GM12878 (cell line): ENCODE data around the gene GCNT1. TPM values are rescaled to one million over a fixed set of nuclear protein-coding genes. Genes with fewer than 3 reads are reported as not detected.

ENCODE experiments used
- ATAC-seq: fragments of 200-7000 bp; cut with Tn5 transposase; 3 replicates; pipeline ENCODE4 v1.9.1; 2020; ENCODE audit warnings: mild to moderate bottlenecking, moderate library complexity
- BruUV-seq: library from RNA; stranded (reverse); fragments of 400-500 nt; replicated peaks from 2 replicates; lab custom pipeline; 2021; lab: Mats Ljungman, UMichigan
- CTCF ChIA-PET: fragments of 300-600 bp; sonication (Branson Sonifier 250); formaldehyde crosslinking; extraction: SDS; loops from one replicate; lab custom pipeline; 2021; ENCODE audit warnings: inconsistent platforms; lab: Yijun Ruan, JAX
- POLR2A ChIA-PET: fragments of 350-600 bp; formaldehyde crosslinking; extraction: SDS; loops from one replicate; lab custom pipeline; 2021; ENCODE audit warnings: inconsistent platforms; lab: Charles Lee
- RAD21 ChIA-PET: fragments of 300-600 bp; sonication (Branson Sonifier 250); formaldehyde crosslinking; loops from one replicate; lab custom pipeline; 2023; ENCODE audit warnings: antibody characterized with exemption; ENCODE audit not compliant: unreplicated experiment; lab: Charles Lee
- SMC1A ChIA-PET: fragments of 300-600 bp; sonication (Branson Sonifier 250); formaldehyde crosslinking; loops from one replicate; lab custom pipeline; 2023; ENCODE audit not compliant: unreplicated experiment, uncharacterized antibody; lab: Charles Lee
- DNase-seq: peaks from one replicate; pipeline ENCODE4 v3.0.0-alpha.2; 2011; ENCODE audit warnings: low read depth, low spot score
- FAIRE-seq: peaks from 3 replicates; lab custom pipeline; 2011; peaks lifted over from hg19 to GRCh38; lab: Jason Lieb, UNC
- H2AFZ ChIP-seq: 2 replicates; pipeline ENCODE4 v1.6.0; 2011; ENCODE audit warnings: low read depth, low read length, control low read depth; ENCODE audit not compliant: control insufficient read depth
- H3K27ac ChIP-seq: 2 replicates; pipeline ENCODE4 v1.5.1; 2011; ENCODE audit warnings: control low read depth; ENCODE audit not compliant: control insufficient read depth, insufficient read depth
- H3K27me3 ChIP-seq, 2 experiments: replicated peaks in 1 of 2; 2 replicates each; pipeline versions ENCODE4 v1.6.0 to v1.6.1; 2011; ENCODE audit warnings: low read length in 1 of 2; ENCODE audit not compliant: control insufficient read depth in 2 of 2, insufficient read depth in 2 of 2
- H3K36me3 ChIP-seq, 2 experiments: 2 replicates each; pipeline ENCODE4 v1.5.1; 2011; ENCODE audit warnings: low read length in 1 of 2; ENCODE audit not compliant: control insufficient read depth in 2 of 2, insufficient read depth in 2 of 2
- H3K4me1 ChIP-seq: 2 replicates; pipeline ENCODE4 v1.6.1; 2011; ENCODE audit warnings: mild to moderate bottlenecking, low read length, moderate library complexity, mixed read lengths; ENCODE audit not compliant: control insufficient read depth, insufficient read depth
- H3K4me2 ChIP-seq: 2 replicates; pipeline ENCODE4 v1.6.0; 2011; ENCODE audit warnings: control low read depth; ENCODE audit not compliant: control insufficient read depth, insufficient read depth
- H3K4me3 ChIP-seq: fragments of 200-600 bp; sonication (generic); 2 replicates; pipeline ENCODE4 v1.5.1; 2016
- H3K79me2 ChIP-seq: 2 replicates; pipeline ENCODE4 v1.6.0; 2011; ENCODE audit warnings: low read length; ENCODE audit not compliant: control insufficient read depth, insufficient read depth
- H3K9ac ChIP-seq: 2 replicates; pipeline ENCODE4 v1.8.0; 2011; ENCODE audit warnings: low read length, control low read depth, mixed read lengths; ENCODE audit not compliant: control insufficient read depth, insufficient read depth
- H3K9me3 ChIP-seq: replicated peaks from 3 replicates; pipeline ENCODE4 v1.5.1; 2011; ENCODE audit warnings: mild to moderate bottlenecking, low read length; ENCODE audit not compliant: control insufficient read depth, insufficient read depth
- H4K20me1 ChIP-seq: 2 replicates; pipeline ENCODE4 v1.6.0; 2011; ENCODE audit not compliant: control insufficient read depth, insufficient read depth
- EED ChIP-seq: sonication (generic); IDR thresholded peaks from 2 replicates; pipeline ENCODE4 v1.6.1; 2016; ENCODE audit warnings: antibody characterized with exemption, low read depth
- EGR1 ChIP-seq, 2 experiments: IDR thresholded peaks; 1 replicate in 1 of 2; 2 replicates in 1 of 2; pipeline ENCODE4 v1.6.1; 2011 to 2012; ENCODE audit warnings: low read depth in 2 of 2, low read length in 2 of 2, borderline replicate concordance in 1 of 2, mild to moderate bottlenecking in 1 of 2, moderate library complexity in 1 of 2
- ESRRA ChIP-seq: IDR thresholded peaks from 2 replicates; pipeline ENCODE4 v1.6.1; 2012; ENCODE audit warnings: mild to moderate bottlenecking, low read length, improper control_type of control experiment
- HDAC6 ChIP-seq: fragments of 200-600 bp; sonication (generic); IDR thresholded peaks from one replicate; pipeline ENCODE4 v1.8.0; 2017; ENCODE audit warnings: antibody characterized with exemption; ENCODE audit not compliant: unreplicated experiment
- KAT2A ChIP-seq: conservative IDR thresholded peaks from 2 replicates; pipeline ENCODE4 v1.6.1; 2011; ENCODE audit warnings: low read depth, low read length; ENCODE audit not compliant: control insufficient read depth
- MEF2A ChIP-seq: IDR thresholded peaks from 2 replicates; pipeline ENCODE4 v1.6.1; 2011; ENCODE audit warnings: low read depth, mild to moderate bottlenecking, low read length, moderate library complexity; ENCODE audit not compliant: insufficient read depth
- MLLT1 ChIP-seq: fragments of 450-650 bp; IDR thresholded peaks from 2 replicates; pipeline ENCODE4 v1.6.1; 2016; ENCODE audit warnings: mild to moderate bottlenecking
- MTA3 ChIP-seq: IDR thresholded peaks from 2 replicates; pipeline ENCODE4 v1.6.1; 2012; ENCODE audit warnings: low read length, inconsistent platforms, borderline replicate concordance
- MYB ChIP-seq: fragments of 150-350 bp; IDR thresholded peaks from 2 replicates; pipeline ENCODE4 v1.6.1; 2014; ENCODE audit warnings: mild to moderate bottlenecking, low read depth, low read length, borderline replicate concordance
- STAT3 ChIP-seq: IDR thresholded peaks from 2 replicates; pipeline ENCODE4 v1.6.1; 2011; ENCODE audit warnings: low read depth, low read length, improper control_type of control experiment
- SUPT20H ChIP-seq: IDR thresholded peaks from 2 replicates; pipeline ENCODE4 v1.6.1; 2011; ENCODE audit warnings: low read depth, mild to moderate bottlenecking, low read length, moderate library complexity, borderline replicate concordance; ENCODE audit not compliant: control insufficient read depth
- TARDBP ChIP-seq: IDR thresholded peaks from 2 replicates; pipeline ENCODE4 v1.6.1; 2016; ENCODE audit warnings: borderline replicate concordance
- USF2 ChIP-seq: IDR thresholded peaks from 2 replicates; pipeline ENCODE4 v1.6.1; 2011; ENCODE audit warnings: low read depth, low read length, improper control_type of control experiment, borderline replicate concordance
- ZBTB11 ChIP-seq: fragments of 450-650 bp; formaldehyde crosslinking; IDR thresholded peaks from 2 replicates; pipeline ENCODE4 v1.5.0; 2022; ENCODE audit warnings: mild to moderate bottlenecking, missing genetic modification characterization
- WGBS: methylation state at CpG from one replicate; pipeline ENCODE4 v1.1.6; 2016; ENCODE audit warnings: low lambda C conversion rate; ENCODE audit not compliant: insufficient replicate concordance, insufficient coverage; ENCODE audit errors: missing lambda C conversion rate; 5-methylcytosine and 5-hydroxymethylcytosine counted together
- in situ Hi-C: fragments of 300-500 bp; cut with MboI; formaldehyde crosslinking; loops from 9 replicates; pipeline ENCODE4 v1.14.3; 2018; ENCODE audit warnings: mixed read lengths
- intact Hi-C: fragments of 100-400 bp; cut with micrococcal nuclease; formaldehyde crosslinking; loops from one replicate; pipeline ENCODE4 v1.14.2; 2022; ENCODE audit not compliant: unreplicated experiment
- polyA plus RNA-seq, 11 experiments: library from polyadenylated mRNA; depleted of rRNA in 4 of 11; unstranded in 6 of 11; stranded (reverse) in 5 of 11; fragments of >200 nt; fragmentation: Nextera tagmentation in 4 of 11; fragmentation: Illumina TruSeq in 1 of 11; extraction: Ambion mirVana in 4 of 11; extraction: Trizol in 1 of 11; gene quantifications; 1 replicate in 1 of 11; 2 replicates in 10 of 11; pipeline versions ENCODE4 v1.2.1 to v1.2.3, GENCODE V29; 2011 to 2016; ENCODE audit warnings: inconsistent platforms in 2 of 11, missing spikeins in 2 of 11, low read depth in 1 of 11
- total RNA-seq, 4 experiments: library from RNA; depleted of rRNA in 3 of 4; stranded (reverse); fragments of >200 nt in 3 of 4; fragmentation: Illumina TruSeq in 1 of 4; extraction: Trizol in 1 of 4; gene quantifications; 2 replicates each; pipeline versions ENCODE4 v1.2.1 to v1.2.3, GENCODE V29; 2013 to 2021
- TF ChIP-seq, protein P1 (sequence below): fragments of 450-650 bp; IDR thresholded peaks from 2 replicates; pipeline ENCODE4 v1.6.1; 2017; ENCODE audit warnings: mild to moderate bottlenecking, moderate library complexity

The GCNT1 gene
- total and polyA plus RNA-seq, 10 of the 15 experiments (the other 5 are each of a cell fraction or from before 2014, with no cell fraction given): 2.8 to 17.8 (median 7.1) TPM

GRCh38 chr9:76502746-76503145 is 43.8 kb downstream of the GCNT1 start:
- ATAC-seq (no peak), FAIRE-seq (no peak), DNase-seq (no peak)
- Histone ChIP-seq H3K4me2 (no peak overlapping the region), H3K27me3 (no peaks in the 10 kb centered on the region), H3K79me2 (no peaks in the 10 kb centered on the region), H3K36me3 (peaks cover 0 to 6% of the 10 kb centered on the region in 2 experiments; a peak in 1 of 4 replicates), H3K9me3 (no peaks in the 10 kb centered on the region), H3K9ac (no peak overlapping the region), H3K27ac (no peak overlapping the region), H2AFZ (no peak overlapping the region), H3K4me3 (no peak overlapping the region), H4K20me1 (no peaks in the 10 kb centered on the region), H3K4me1 (no peaks in the 10 kb centered on the region)
- ChIA-PET SMC1A (no interaction called here), RAD21 (no interaction called here), CTCF (no interaction called here), POLR2A (no interaction called here)
- no TSS peak for BruUV-seq
- 90% methylated on average over 6 of the region's 6 CpGs for whole genome bisulfite sequencing
- intact Hi-C loops: no loop called here
- in situ Hi-C loops: no loop called here
- TF ChIP-seq USF2 (no peak), MYB (no peak), MEF2A (no peak), TARDBP (no peak), ESRRA (no peak), STAT3 (no peak), ZBTB11 (CRISPR knock-in tag) (no peak), SUPT20H (no peak), MLLT1 (no peak), KAT2A (no peak), EED (no peak), HDAC6 (no peak), EGR1 (IDR thresholded peaks at IDR 0.05; ENCODE audit: borderline replicate concordance in 1 of 2, low read depth in 2 of 2, low read length in 2 of 2) (no peak), MTA3 (no peak)
- TF ChIP-seq, protein P1, sequence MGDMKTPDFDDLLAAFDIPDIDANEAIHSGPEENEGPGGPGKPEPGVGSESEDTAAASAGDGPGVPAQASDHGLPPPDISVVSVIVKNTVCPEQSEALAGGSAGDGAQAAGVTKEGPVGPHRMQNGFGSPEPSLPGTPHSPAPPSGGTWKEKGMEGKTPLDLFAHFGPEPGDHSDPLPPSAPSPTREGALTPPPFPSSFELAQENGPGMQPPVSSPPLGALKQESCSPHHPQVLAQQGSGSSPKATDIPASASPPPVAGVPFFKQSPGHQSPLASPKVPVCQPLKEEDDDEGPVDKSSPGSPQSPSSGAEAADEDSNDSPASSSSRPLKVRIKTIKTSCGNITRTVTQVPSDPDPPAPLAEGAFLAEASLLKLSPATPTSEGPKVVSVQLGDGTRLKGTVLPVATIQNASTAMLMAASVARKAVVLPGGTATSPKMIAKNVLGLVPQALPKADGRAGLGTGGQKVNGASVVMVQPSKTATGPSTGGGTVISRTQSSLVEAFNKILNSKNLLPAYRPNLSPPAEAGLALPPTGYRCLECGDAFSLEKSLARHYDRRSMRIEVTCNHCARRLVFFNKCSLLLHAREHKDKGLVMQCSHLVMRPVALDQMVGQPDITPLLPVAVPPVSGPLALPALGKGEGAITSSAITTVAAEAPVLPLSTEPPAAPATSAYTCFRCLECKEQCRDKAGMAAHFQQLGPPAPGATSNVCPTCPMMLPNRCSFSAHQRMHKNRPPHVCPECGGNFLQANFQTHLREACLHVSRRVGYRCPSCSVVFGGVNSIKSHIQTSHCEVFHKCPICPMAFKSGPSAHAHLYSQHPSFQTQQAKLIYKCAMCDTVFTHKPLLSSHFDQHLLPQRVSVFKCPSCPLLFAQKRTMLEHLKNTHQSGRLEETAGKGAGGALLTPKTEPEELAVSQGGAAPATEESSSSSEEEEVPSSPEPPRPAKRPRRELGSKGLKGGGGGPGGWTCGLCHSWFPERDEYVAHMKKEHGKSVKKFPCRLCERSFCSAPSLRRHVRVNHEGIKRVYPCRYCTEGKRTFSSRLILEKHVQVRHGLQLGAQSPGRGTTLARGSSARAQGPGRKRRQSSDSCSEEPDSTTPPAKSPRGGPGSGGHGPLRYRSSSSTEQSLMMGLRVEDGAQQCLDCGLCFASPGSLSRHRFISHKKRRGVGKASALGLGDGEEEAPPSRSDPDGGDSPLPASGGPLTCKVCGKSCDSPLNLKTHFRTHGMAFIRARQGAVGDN: no peak
